Cardiac muscle cell (in vitro differentiated cells and primary cell): ENCODE data around the gene IP6K3. TPM values are rescaled to one million over a fixed set of nuclear protein-coding genes. Genes with fewer than 3 reads are reported as not detected.

Experiments used
- DNase-seq, 2 donors: peaks; one replicate each; pipeline versions ENCODE4 v3.0.0 to v3.0.0-alpha.2; 2010 to 2017; ENCODE audit warnings: low read depth in 1 of 2, low spot score in 1 of 2
- H3K27ac ChIP-seq: fragments of 200-600 bp; sonication (generic); 2 replicates; pipeline ENCODE4 v1.5.1; 2016
- H3K27me3 ChIP-seq: fragments of 200-600 bp; sonication (generic); 2 replicates; pipeline ENCODE4 v1.6.0; 2016; ENCODE audit warnings: control low read depth
- H3K36me3 ChIP-seq: fragments of 200-600 bp; sonication (generic); 2 replicates; pipeline ENCODE4 v1.5.1; 2016; ENCODE audit warnings: control low read depth
- H3K4me1 ChIP-seq: fragments of 200-600 bp; sonication (generic); 2 replicates; pipeline ENCODE4 v1.8.1; 2017; ENCODE audit warnings: low read depth, mild to moderate bottlenecking, mixed run types
- H3K4me3 ChIP-seq: fragments of 200-600 bp; sonication (generic); 2 replicates; pipeline ENCODE4 v1.5.1; 2016; ENCODE audit warnings: mild to moderate bottlenecking
- H3K9me3 ChIP-seq: fragments of 200-600 bp; sonication (generic); 2 replicates; pipeline ENCODE4 v1.5.1; 2017; ENCODE audit warnings: low read depth, mild to moderate bottlenecking, control low read depth
- CTCF ChIP-seq: IDR thresholded peaks from 2 replicates; pipeline ENCODE4 v1.5.1; 2012; ENCODE audit warnings: low read depth, mild to moderate bottlenecking, low read length
- polyA plus RNA-seq: library from polyadenylated mRNA; unstranded; fragments of >200 nt; fragmentation: Nextera tagmentation; extraction: Ambion mirVana; gene quantifications from 2 replicates; pipeline ENCODE4 v1.2.1, GENCODE V29; 2016
- total RNA-seq: library from RNA; depleted of rRNA; stranded (reverse); fragments of >200 nt; gene quantifications from 2 replicates; pipeline ENCODE4 v1.2.3, GENCODE V29; 2016

IP6K3 gene
- total and polyA plus RNA-seq, 2 experiments from 2014 or later = 2.9 to 5.0 TPM

DNA sequence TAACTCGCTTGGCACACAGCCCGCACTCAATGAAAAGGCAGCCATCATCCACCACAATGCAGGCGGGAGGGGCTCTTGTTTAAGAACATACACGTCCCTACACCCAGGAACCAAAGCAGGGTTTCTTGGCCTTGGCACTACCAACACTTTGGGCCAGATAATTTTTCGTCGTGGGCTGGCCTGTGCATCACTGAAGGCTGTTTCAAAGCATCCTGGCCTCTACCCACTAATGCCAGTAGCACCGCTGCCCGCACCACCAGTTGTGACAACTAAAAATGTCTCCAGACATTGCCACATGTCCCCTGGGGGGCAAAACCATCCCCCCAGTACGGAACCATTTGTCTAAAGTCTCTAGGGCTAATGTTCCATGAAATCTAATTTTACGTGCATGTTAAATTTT is 48.2 kb downstream of the IP6K3 start:
- H3K4me1 ChIP-seq = peaks cover 27% of the 10 kb centered on the region
- no peak for DNase-seq
- H3K36me3 ChIP-seq = no peaks in the 10 kb centered on the region
- no peaks in the 10 kb centered on the region for H3K27me3 ChIP-seq
- H3K4me3 ChIP-seq = no peak overlapping the region
- H3K9me3 ChIP-seq = no peaks in the 10 kb centered on the region
- no peak overlapping the region for H3K27ac ChIP-seq
- TF ChIP-seq CTCF = no peak

GRCh38 chr6:33697845-33698244 is 48.9 kb downstream of the IP6K3 start:
- Histone ChIP-seq H3K27me3 (no peaks in the 10 kb centered on the region), H3K9me3 (no peaks in the 10 kb centered on the region), H3K36me3 (no peaks in the 10 kb centered on the region), H3K4me3 (no peak overlapping the region), H3K27ac (peak overlapping the region; percentile 81), H3K4me1 (peaks cover 33% of the 10 kb centered on the region)
- no peak for TF ChIP-seq CTCF
- DNase-seq = no peak

DNA sequence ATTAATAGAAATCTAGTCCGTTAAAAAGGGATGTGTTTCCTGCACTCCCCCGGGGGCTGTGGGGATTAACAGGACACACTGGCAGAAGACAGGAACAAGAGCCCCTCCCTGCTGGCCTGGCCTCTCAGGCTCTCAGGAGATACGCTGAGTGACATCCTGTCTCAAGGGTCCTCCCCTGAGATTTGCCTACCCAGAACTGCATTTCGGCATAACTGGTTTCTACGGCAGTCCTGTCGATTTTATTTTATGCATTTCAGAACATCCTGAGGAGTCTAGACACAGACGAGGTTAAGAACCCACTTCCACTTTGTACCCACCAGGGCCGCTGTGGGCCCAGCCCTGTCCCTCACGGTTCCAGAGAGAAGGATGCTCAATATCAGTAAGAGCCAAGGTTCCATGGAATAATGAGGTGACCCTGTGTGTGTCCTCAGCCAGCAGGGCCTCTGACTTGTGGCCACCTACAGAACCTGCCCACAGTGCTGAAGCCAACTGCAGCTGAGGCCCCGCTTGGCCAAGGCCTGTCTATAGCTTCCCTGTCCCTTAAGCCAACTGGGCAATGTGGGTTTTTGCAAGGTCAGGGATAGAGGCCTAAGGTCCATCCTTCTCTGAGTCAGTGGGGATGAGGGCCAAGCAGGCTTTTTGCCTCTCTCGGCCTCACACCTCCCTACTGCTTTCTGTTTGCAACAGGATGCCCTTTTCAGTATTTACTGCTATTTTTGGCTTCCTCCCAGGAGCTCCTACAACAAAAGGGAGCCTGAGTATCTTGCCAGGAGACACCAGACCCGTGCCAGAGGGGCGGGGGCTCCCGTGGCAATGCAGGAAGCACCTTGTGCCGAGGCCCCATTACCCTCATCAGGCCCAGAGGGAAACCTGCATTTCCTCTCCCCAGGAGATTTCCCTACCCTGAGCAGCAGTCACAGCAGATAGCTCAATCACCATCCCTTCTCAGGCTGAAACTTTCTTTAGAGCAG is 49.9 kb downstream of the IP6K3 start:
- TF ChIP-seq CTCF = no peak
- Histone ChIP-seq H3K4me1 (peaks cover 43% of the 10 kb centered on the region), H3K36me3 (no peaks in the 10 kb centered on the region), H3K27ac (peak overlapping the region; percentile 81), H3K4me3 (no peak overlapping the region), H3K9me3 (no peaks in the 10 kb centered on the region), H3K27me3 (no peaks in the 10 kb centered on the region)
- DNase-seq = peak in 1 of 2 donors; percentile 88

- no peaks in the 10 kb centered on the region for H3K27me3 ChIP-seq
- H3K36me3 ChIP-seq = no peaks in the 10 kb centered on the region
- H3K9me3 ChIP-seq = no peaks in the 10 kb centered on the region
- TF ChIP-seq CTCF = no peak
- no peak overlapping the region for H3K4me3 ChIP-seq
- no peak for DNase-seq
- peaks cover 51% of the 10 kb centered on the region for H3K4me1 ChIP-seq
- H3K27ac ChIP-seq = no peak overlapping the region
These were observed 50.6 kb downstream of the IP6K3 start for GRCh38 chr6:33696076-33696475.

DNA sequence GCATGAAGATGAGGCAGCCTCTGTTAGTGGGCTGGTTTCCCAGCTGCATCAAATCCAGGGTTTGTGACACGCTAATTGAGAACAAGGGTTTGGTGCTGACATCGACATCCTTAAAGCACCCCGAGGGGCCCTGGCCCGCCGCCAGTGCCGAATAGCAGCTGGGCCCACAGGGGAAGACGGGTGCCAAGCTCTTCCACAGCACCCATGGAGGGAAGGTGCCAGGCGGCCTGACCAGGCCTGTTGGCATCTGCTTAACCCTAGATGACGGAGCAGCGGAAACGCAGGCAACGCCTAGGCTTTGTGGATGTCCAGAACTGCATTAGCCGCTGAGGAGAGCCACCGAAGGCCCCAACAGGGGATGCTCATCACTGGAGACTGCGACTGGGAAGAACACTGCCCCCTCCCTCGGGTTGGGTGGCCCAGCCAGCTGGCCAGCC is 51.2 kb downstream of the IP6K3 start:
- Histone ChIP-seq H3K4me3 (no peak overlapping the region), H3K27me3 (no peaks in the 10 kb centered on the region), H3K36me3 (no peaks in the 10 kb centered on the region), H3K9me3 (no peaks in the 10 kb centered on the region), H3K27ac (peak overlapping the region; percentile 91), H3K4me1 (peaks cover 51% of the 10 kb centered on the region)
- no peak for DNase-seq
- no peak for TF ChIP-seq CTCF
